Measurements from ENCODE around the gene GRAP. TPM values are rescaled to one million over a fixed set of nuclear protein-coding genes. Genes with fewer than 3 reads are reported as not detected.
"Not testable (repeated sequence)": the region's sequence is repeated elsewhere in the genome, so short reads cannot be mapped to it uniquely, and the experiment has no call there.

Gene GRAP
- total and polyA plus RNA-seq, 2 experiments from 2014 or later, result 0.24 TPM; not detected in 1

DNA sequence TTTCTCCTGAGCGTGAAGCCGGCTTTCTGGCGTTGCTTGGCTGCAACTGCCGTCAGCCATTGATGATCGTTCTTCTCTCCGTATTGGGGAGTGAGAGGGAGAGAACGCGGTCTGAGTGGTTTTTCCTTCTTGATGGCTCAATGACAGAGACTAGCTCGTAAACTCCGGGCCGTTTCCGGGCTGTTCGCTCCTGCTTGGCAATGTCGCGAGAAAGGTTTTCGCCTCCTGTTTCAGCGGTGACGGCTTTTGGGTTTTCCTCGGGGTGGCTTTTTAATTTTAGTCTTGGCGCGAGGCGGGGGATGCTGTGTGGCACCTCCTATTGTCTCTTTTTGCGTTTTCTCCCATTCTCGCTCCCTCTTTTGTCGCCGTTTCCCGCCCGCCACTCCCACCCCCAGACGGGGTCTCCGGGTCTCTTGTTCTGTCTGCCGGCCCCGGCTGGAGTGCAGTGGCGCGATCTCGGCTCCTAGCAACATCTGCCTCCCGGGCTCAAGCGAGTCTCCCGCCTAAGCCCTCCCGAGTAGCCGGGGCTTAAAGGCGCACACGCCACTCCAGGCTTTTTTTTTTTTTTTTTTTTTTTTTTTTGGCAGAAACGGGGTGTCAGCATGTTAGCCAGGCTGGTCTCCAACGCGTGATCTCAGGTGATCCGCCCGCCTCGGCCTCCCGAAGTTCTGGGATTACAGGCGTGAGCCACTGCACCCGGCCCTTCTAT lies 15.4 kb upstream of the GRAP start:
- not testable (repeated sequence) for H3K4me1 Mint-ChIP-seq; DNase-seq (ENCODE audit: low spot score); H3K27ac Mint-ChIP-seq; H3K36me3 Mint-ChIP-seq (ENCODE audit: low read depth); H2AFZ ChIP-seq; H3K4me2 ChIP-seq; H3K27me3 Mint-ChIP-seq (ENCODE audit: insufficient read depth, low read depth, poor library complexity); H3K9me3 Mint-ChIP-seq; H3K9me2 ChIP-seq (ENCODE audit: insufficient read depth); H3K4me3 ChIP-seq; H3K27me3 ChIP-seq (ENCODE audit: insufficient read depth); H3K27ac ChIP-seq (ENCODE audit: low read depth); H3K79me2 ChIP-seq (replicated peaks; ENCODE audit: insufficient read depth); H4K20me1 ChIP-seq (replicated peaks; ENCODE audit: insufficient read depth); H3K36me3 ChIP-seq (ENCODE audit: insufficient read depth); H3F3A ChIP-seq (replicated peaks; ENCODE audit: low read depth); H3K4me3 Mint-ChIP-seq; H3K4me1 ChIP-seq (ENCODE audit: insufficient read depth)
- ATAC-seq, result peak; percentile 94
- peak; percentile 37; the same call in 1 of the 2 replicates for TF ChIP-seq POLR2AphosphoS5 (IDR thresholded peaks at IDR 0.05; ENCODE audit: low read depth)

- H3K4me1 Mint-ChIP-seq; DNase-seq (ENCODE audit: low spot score): not testable (repeated sequence)
Observed at GRCh38 chr17:19055447-19055846, 8.7 kb upstream of the GRAP start.

DNA sequence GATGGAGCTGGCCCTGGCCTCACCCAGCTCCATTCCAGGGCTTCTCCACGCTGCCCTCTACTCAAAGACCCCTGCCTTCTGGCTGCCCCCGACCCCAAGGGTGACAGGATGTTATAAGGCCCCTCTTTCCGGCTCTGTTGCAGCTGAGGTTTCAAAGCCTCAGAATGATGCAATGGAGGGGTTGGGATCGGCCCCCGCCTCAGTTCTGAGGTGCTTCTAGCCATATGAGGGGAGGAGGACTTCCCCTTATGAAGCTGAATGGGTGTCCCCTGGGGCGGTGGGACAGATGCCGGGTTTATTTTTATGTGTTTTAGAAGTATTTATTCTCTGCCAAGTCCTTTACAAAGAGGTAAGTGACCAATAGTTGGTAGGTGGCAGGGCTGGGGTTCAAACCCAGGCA lies 2.1 kb upstream of the GRAP start:
- H3K4me1 Mint-ChIP-seq; H4K20me1 ChIP-seq (replicated peaks; ENCODE audit: insufficient read depth); DNase-seq (ENCODE audit: low spot score); H3K36me3 ChIP-seq (ENCODE audit: insufficient read depth); H3K4me3 Mint-ChIP-seq; H3K9me3 Mint-ChIP-seq; H3F3A ChIP-seq (replicated peaks; ENCODE audit: low read depth); H3K4me2 ChIP-seq; H3K4me1 ChIP-seq (ENCODE audit: insufficient read depth); H3K27me3 Mint-ChIP-seq (ENCODE audit: insufficient read depth, low read depth, poor library complexity); ATAC-seq; H3K27ac ChIP-seq (ENCODE audit: low read depth); H3K4me3 ChIP-seq; H3K27me3 ChIP-seq (ENCODE audit: insufficient read depth); H3K27ac Mint-ChIP-seq; H3K79me2 ChIP-seq (replicated peaks; ENCODE audit: insufficient read depth); H2AFZ ChIP-seq; H3K36me3 Mint-ChIP-seq (ENCODE audit: low read depth); H3K9me2 ChIP-seq (ENCODE audit: insufficient read depth): not testable (repeated sequence)

More at GRCh38 chr17:19055447-19055846, 8.7 kb upstream of the GRAP start:
- not testable (repeated sequence) for H3K27ac ChIP-seq (ENCODE audit: low read depth); H3K36me3 Mint-ChIP-seq (ENCODE audit: low read depth); H3K9me2 ChIP-seq (ENCODE audit: insufficient read depth); H3K4me1 ChIP-seq (ENCODE audit: insufficient read depth); H3K9me3 Mint-ChIP-seq; H3K4me2 ChIP-seq; H3K27me3 Mint-ChIP-seq (ENCODE audit: insufficient read depth, low read depth, poor library complexity); H3K4me3 Mint-ChIP-seq; H3K36me3 ChIP-seq (ENCODE audit: insufficient read depth); H3K4me3 ChIP-seq; H4K20me1 ChIP-seq (replicated peaks; ENCODE audit: insufficient read depth); H3F3A ChIP-seq (replicated peaks; ENCODE audit: low read depth); H3K27ac Mint-ChIP-seq; H2AFZ ChIP-seq; H3K27me3 ChIP-seq (ENCODE audit: insufficient read depth); H3K79me2 ChIP-seq (replicated peaks; ENCODE audit: insufficient read depth)
- peak; percentile 95 for ATAC-seq

- H3K36me3 ChIP-seq (ENCODE audit: insufficient read depth); H3K27me3 Mint-ChIP-seq (ENCODE audit: insufficient read depth, low read depth, poor library complexity); H3K27ac ChIP-seq (ENCODE audit: low read depth); H3K4me3 ChIP-seq; H3K79me2 ChIP-seq (replicated peaks; ENCODE audit: insufficient read depth); DNase-seq (ENCODE audit: low spot score); ATAC-seq; H4K20me1 ChIP-seq (replicated peaks; ENCODE audit: insufficient read depth); H3K4me1 Mint-ChIP-seq; H3K4me2 ChIP-seq; H3K27me3 ChIP-seq (ENCODE audit: insufficient read depth); H2AFZ ChIP-seq; H3K4me3 Mint-ChIP-seq; H3K27ac Mint-ChIP-seq; H3K4me1 ChIP-seq (ENCODE audit: insufficient read depth); H3K36me3 Mint-ChIP-seq (ENCODE audit: low read depth); H3F3A ChIP-seq (replicated peaks; ENCODE audit: low read depth); H3K9me3 Mint-ChIP-seq; H3K9me2 ChIP-seq (ENCODE audit: insufficient read depth): not testable (repeated sequence)
Observed at GRCh38 chr17:19047510-19047909, 753 bp upstream of the GRAP start.

- H3K36me3 Mint-ChIP-seq (ENCODE audit: low read depth); H3K9me2 ChIP-seq (ENCODE audit: insufficient read depth); H3K27ac ChIP-seq (ENCODE audit: low read depth); H3K4me2 ChIP-seq; H3K4me1 Mint-ChIP-seq; DNase-seq (ENCODE audit: low spot score); H3K36me3 ChIP-seq (ENCODE audit: insufficient read depth); H4K20me1 ChIP-seq (replicated peaks; ENCODE audit: insufficient read depth); H3K4me1 ChIP-seq (ENCODE audit: insufficient read depth); H3K27me3 Mint-ChIP-seq (ENCODE audit: insufficient read depth, low read depth, poor library complexity); H3K9me3 Mint-ChIP-seq; H3K27ac Mint-ChIP-seq; H3K4me3 Mint-ChIP-seq; H3F3A ChIP-seq (replicated peaks; ENCODE audit: low read depth); H3K4me3 ChIP-seq; H3K79me2 ChIP-seq (replicated peaks; ENCODE audit: insufficient read depth); H3K27me3 ChIP-seq (ENCODE audit: insufficient read depth); H2AFZ ChIP-seq; ATAC-seq: not testable (repeated sequence)
Observed at GRCh38 chr17:19044643-19045042, 2.1 kb downstream of the GRAP start.

DNA sequence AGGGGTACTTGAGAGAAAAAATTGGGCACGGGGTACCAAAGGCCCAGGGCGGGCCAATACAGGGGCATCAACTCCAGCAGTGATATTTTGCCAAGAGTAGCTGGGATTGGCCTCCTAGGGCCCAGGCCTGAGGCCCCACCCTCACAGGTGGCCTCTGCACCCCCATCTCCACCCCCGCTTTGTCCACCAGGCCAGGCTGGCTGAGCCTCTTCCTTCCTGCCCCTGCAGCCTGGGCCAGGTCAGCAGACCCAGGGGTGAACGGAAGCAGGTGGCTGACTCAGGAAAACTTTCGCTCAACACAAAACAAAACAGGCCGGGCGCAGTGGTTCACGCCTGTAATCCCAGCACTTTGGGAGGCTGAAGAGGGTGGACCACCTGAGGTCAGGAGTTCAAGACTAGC lies 3.7 kb downstream of the GRAP start:
- not testable (repeated sequence) for H3K27me3 Mint-ChIP-seq (ENCODE audit: insufficient read depth, low read depth, poor library complexity); H3K79me2 ChIP-seq (replicated peaks; ENCODE audit: insufficient read depth); H3K4me1 ChIP-seq (ENCODE audit: insufficient read depth); H3K4me2 ChIP-seq; H3K4me1 Mint-ChIP-seq; H3F3A ChIP-seq (replicated peaks; ENCODE audit: low read depth); H4K20me1 ChIP-seq (replicated peaks; ENCODE audit: insufficient read depth); H3K27ac ChIP-seq (ENCODE audit: low read depth); H3K9me3 Mint-ChIP-seq; H3K36me3 ChIP-seq (ENCODE audit: insufficient read depth); H3K4me3 ChIP-seq; H3K9me2 ChIP-seq (ENCODE audit: insufficient read depth); H3K36me3 Mint-ChIP-seq (ENCODE audit: low read depth); ATAC-seq; DNase-seq (ENCODE audit: low spot score); H3K27ac Mint-ChIP-seq; H2AFZ ChIP-seq; H3K27me3 ChIP-seq (ENCODE audit: insufficient read depth); H3K4me3 Mint-ChIP-seq

All from GM23338 (cell line).